HepG2 (cell line): ENCODE measurements around the gene C4orf17. TPM values are rescaled to one million over a fixed set of nuclear protein-coding genes. Genes with fewer than 3 reads are reported as not detected.

ENCODE experiments used
- ASH2L ChIP-seq: fragments of 300-600, 200-600 bp; sonication (generic); IDR thresholded peaks from 2 replicates; pipeline ENCODE4 v1.7.0; 2017; ENCODE audit warnings: low read depth, mild to moderate bottlenecking, moderate library complexity, mixed read lengths, low read length; ENCODE audit not compliant: insufficient read length
- CEBPB ChIP-seq: IDR thresholded peaks from 2 replicates; pipeline ENCODE4 v1.6.1; 2011; ENCODE audit warnings: low read depth, low read length, improper control_type of control experiment, borderline replicate concordance
- CENPT ChIP-seq: sonication (generic); formaldehyde crosslinking; IDR thresholded peaks from 2 replicates; pipeline ENCODE4 v1.8.0; 2022; ENCODE audit warnings: low read depth, mild to moderate bottlenecking, moderate library complexity, missing genetic modification reagents
- E2F2 ChIP-seq: sonication (generic); formaldehyde crosslinking; IDR thresholded peaks from 2 replicates; pipeline ENCODE4 v1.4.0; 2020; ENCODE audit warnings: missing genetic modification reagents, borderline replicate concordance
- IRF9 ChIP-seq: sonication (generic); formaldehyde crosslinking; IDR thresholded peaks from 2 replicates; pipeline ENCODE4 v1.8.0; 2022; ENCODE audit warnings: missing genetic modification reagents, mild to moderate bottlenecking, borderline replicate concordance
- JUN ChIP-seq: sonication (generic); formaldehyde crosslinking; IDR thresholded peaks from 2 replicates; pipeline ENCODE4 v1.4.0; 2020; ENCODE audit warnings: mild to moderate bottlenecking, missing genetic modification reagents
- NCOA2 ChIP-seq: sonication (generic); formaldehyde crosslinking; IDR thresholded peaks from 2 replicates; pipeline ENCODE4 v1.8.0; 2022; ENCODE audit warnings: inconsistent platforms
- NFIC ChIP-seq: IDR thresholded peaks from 2 replicates; pipeline ENCODE4 v1.6.1; 2012; ENCODE audit warnings: mild to moderate bottlenecking, low read length, inconsistent platforms
- RFXAP ChIP-seq: sonication (generic); formaldehyde crosslinking; IDR thresholded peaks from 2 replicates; pipeline ENCODE4 v1.4.0; 2020; ENCODE audit warnings: missing genetic modification reagents, borderline replicate concordance
- SRSF1 ChIP-seq: fragments of 200-400 bp; formaldehyde crosslinking; optimal IDR thresholded peaks from 2 replicates; pipeline ENCODE3; 2017; ENCODE audit warnings: mild to moderate bottlenecking, low read depth, low read length, moderate library complexity
- ZBTB40 ChIP-seq, 2 experiments: fragments of 450-650 bp in 1 of 2; sonication (generic) in 1 of 2; formaldehyde crosslinking in 1 of 2; IDR thresholded peaks; 2 replicates each; pipeline versions ENCODE4 v1.6.1 to v1.8.0; 2016 to 2022; ENCODE audit warnings: antibody characterized with exemption in 1 of 2, mild to moderate bottlenecking in 1 of 2, missing genetic modification reagents in 1 of 2
- ZFP36L1 ChIP-seq: sonication (generic); formaldehyde crosslinking; IDR thresholded peaks from 2 replicates; pipeline ENCODE4 v1.8.0; 2022; ENCODE audit warnings: mild to moderate bottlenecking, missing genetic modification reagents, moderate library complexity
- ZNF383 ChIP-seq: sonication (generic); formaldehyde crosslinking; IDR thresholded peaks from 2 replicates; pipeline ENCODE4 v1.4.0; 2020; ENCODE audit warnings: missing genetic modification reagents, mild to moderate bottlenecking, borderline replicate concordance
- ZNF749 ChIP-seq: sonication (generic); formaldehyde crosslinking; IDR thresholded peaks from 2 replicates; pipeline ENCODE4 v1.8.0; 2022; ENCODE audit warnings: mild to moderate bottlenecking, missing genetic modification reagents, moderate library complexity, borderline replicate concordance
- polyA plus RNA-seq, 8 experiments: library from polyadenylated mRNA; depleted of rRNA in 3 of 8; stranded (reverse) in 7 of 8; unstranded in 1 of 8; fragments of >200 nt; fragmentation: Illumina TruSeq in 4 of 8; extraction: Trizol in 4 of 8; gene quantifications; 2 replicates each; pipeline versions ENCODE4 v1.2.1 to v1.2.3, GENCODE V29; 2011 to 2016; ENCODE audit warnings: low read depth in 4 of 8, missing spikeins in 1 of 8, mixed read lengths in 1 of 8; ENCODE audit not compliant: insufficient read depth in 1 of 8
- total RNA-seq, 5 experiments: library from RNA; depleted of rRNA; stranded (reverse); fragments of >200 nt; fragmentation: Illumina TruSeq; extraction: Trizol; gene quantifications; 2 replicates each; pipeline ENCODE4 v1.2.3, GENCODE V29; 2016; ENCODE audit warnings: low read depth in 1 of 5

C4orf17 gene
- total and polyA plus RNA-seq, 2 of the 13 experiments (the other 11 are each of a cell fraction or from before 2014, with no cell fraction given) = not detected

GRCh38 chr4:99563310-99564186, 52.7 kb downstream of the C4orf17 start, which contains the start of gene TRMT10A (continued):
- TF ChIP-seq E2F2 (CRISPR knock-in tag) = no peak
- peak; percentile 91; the same call in 1 of the 2 replicates for TF ChIP-seq ZNF383 (CRISPR knock-in tag)
- TF ChIP-seq NFIC = peak; percentile 7; the same call in 1 of the 2 replicates
- TF ChIP-seq NCOA2 = peak; percentile 27; the same call in 1 of the 2 replicates
- TF ChIP-seq JUN = no peak; the same call in 1 of the 2 replicates
- peak; percentile 35; the same call in 1 of the 2 replicates for TF ChIP-seq RFXAP (CRISPR knock-in tag)
- peak; percentile 86 for TF ChIP-seq ASH2L
- TF ChIP-seq ZBTB40 (IDR thresholded peaks at IDR 0.05) = peak; percentile 50; the same call in 1 of the 2 replicates
- TF ChIP-seq ZBTB40 (CRISPR knock-in tag; IDR thresholded peaks at IDR 0.05) = no peak
- no peak for TF ChIP-seq CENPT (CRISPR knock-in tag)
- TF ChIP-seq IRF9 (CRISPR knock-in tag) = no peak
- peak; percentile 81; the same call in 1 of the 2 replicates for TF ChIP-seq CEBPB
- TF ChIP-seq ZFP36L1 (CRISPR knock-in tag) = 0 out of 2 replicates have a peak, but pooled peaks have one; percentile 8
- TF ChIP-seq ZNF749 (CRISPR knock-in tag) = peak; percentile 53; the same call in 1 of the 2 replicates
- TF ChIP-seq SRSF1 = no peak
